Urothelium cell line (cell line): ENCODE results near the gene GPR161.
A peak's percentile ranks its signal among the peaks of the same experiment; 100 is the strongest.

ENCODE experiments used
- DNase-seq: peaks from one replicate; pipeline ENCODE4 v3.0.0; 2011; ENCODE audit warnings: low spot score, mixed read lengths
- FAIRE-seq: peaks from 2 replicates; lab custom pipeline; 2011; peaks lifted over from hg19 to GRCh38; lab: Jason Lieb, UNC

The GPR161 gene

GRCh38 chr1:168112673-168113305 is 23.9 kb downstream of the GPR161 start:
- DNase-seq (peak; percentile 90), FAIRE-seq (peak; percentile 17)

- DNase-seq, result no peak
- no peak for FAIRE-seq
These were observed 25.7 kb downstream of the GPR161 start for GRCh38 chr1:168110896-168111545.

GRCh38 chr1:168106274-168106673 is 30.5 kb downstream of the GPR161 start:
- FAIRE-seq (no peak), DNase-seq (no peak)

GRCh38 chr1:168105846-168106245 is 30.9 kb downstream of the GPR161 start:
- FAIRE-seq (no peak), DNase-seq (no peak)

GRCh38 chr1:168104535-168104934 is 32.2 kb downstream of the GPR161 start:
- no peak for FAIRE-seq

GRCh38 chr1:168102487-168102886 is 34.2 kb downstream of the GPR161 start:
- FAIRE-seq (no peak), DNase-seq (no peak)

More at GRCh38 chr1:168104535-168104934, 32.2 kb downstream of the GPR161 start:
- DNase-seq, result no peak

GRCh38 chr1:168101336-168101735 is 35.4 kb downstream of the GPR161 start:
- DNase-seq, result no peak
- no peak for FAIRE-seq

- DNase-seq (no peak), FAIRE-seq (no peak)
These were observed 36.3 kb downstream of the GPR161 start for GRCh38 chr1:168100315-168101002.

GRCh38 chr1:168099337-168099801 is 37.4 kb downstream of the GPR161 start:
- DNase-seq (no peak), FAIRE-seq (no peak)

GRCh38 chr1:168098534-168099320 is 38.0 kb downstream of the GPR161 start:
- no peak for DNase-seq
- FAIRE-seq, result no peak

- DNase-seq (no peak), FAIRE-seq (no peak)
These were observed 38.7 kb downstream of the GPR161 start for GRCh38 chr1:168097921-168098528.

GRCh38 chr1:168096296-168097165 is 40.2 kb downstream of the GPR161 start:
- DNase-seq, result no peak
- FAIRE-seq, result no peak

GRCh38 chr1:168095476-168095875 is 41.3 kb downstream of the GPR161 start:
- FAIRE-seq (no peak), DNase-seq (no peak)

GRCh38 chr1:168093616-168094015 is 43.1 kb downstream of the GPR161 start:
- DNase-seq (no peak), FAIRE-seq (no peak)

- DNase-seq, result no peak
- no peak for FAIRE-seq
These were observed 44.0 kb downstream of the GPR161 start for GRCh38 chr1:168092566-168093355.

- FAIRE-seq (no peak), DNase-seq (no peak)
These were observed 44.8 kb downstream of the GPR161 start for GRCh38 chr1:168091720-168092550.

- FAIRE-seq (no peak), DNase-seq (no peak)
These were observed 45.7 kb downstream of the GPR161 start for GRCh38 chr1:168091063-168091462.

GRCh38 chr1:168090395-168090794 is 46.3 kb downstream of the GPR161 start:
- DNase-seq (no peak), FAIRE-seq (no peak)
